DMS53 (cell line): ENCODE results near the gene NTF4.

ENCODE experiments used
- DNase-seq: peaks from one replicate; lab custom pipeline; 2025; lab: John Stamatoyannopoulos, UW

Gene NTF4

GRCh38 chr19:49064768-49065611 is at the start of gene NTF4:
NTF4 (minus strand) TSS chr19:49064818; CDS start chr19:49061997, 2,821 bp downstream.
- DNase-seq = peak; percentile 66

- peak; percentile 81 for DNase-seq
These were observed 49.4 kb upstream of the NTF4 start, which contains the start of gene LIN7B for GRCh38 chr19:49113762-49114629. LIN7B (plus strand) TSS chr19:49114370; CDS start chr19:49114405, 35 bp downstream.

- DNase-seq = no peak
These were observed 46.8 kb upstream of the NTF4 start for GRCh38 chr19:49111218-49111998.

- no peak for DNase-seq
These were observed 45.9 kb upstream of the NTF4 start for GRCh38 chr19:49110567-49110966.

GRCh38 chr19:49109569-49110233 is 45.1 kb upstream of the NTF4 start:
- DNase-seq = no peak

GRCh38 chr19:49109051-49109450 is 44.4 kb upstream of the NTF4 start:
- DNase-seq = no peak

GRCh38 chr19:49107625-49108459 is 43.2 kb upstream of the NTF4 start:
- no peak for DNase-seq

- peak; percentile 85 for DNase-seq
These were observed 42.1 kb upstream of the NTF4 start for GRCh38 chr19:49106648-49107135.

GRCh38 chr19:49104229-49104864 is 39.7 kb upstream of the NTF4 start:
- DNase-seq = no peak

- DNase-seq = no peak
These were observed 38.9 kb upstream of the NTF4 start for GRCh38 chr19:49103331-49104085.

GRCh38 chr19:49102303-49102702 is 37.7 kb upstream of the NTF4 start:
- no peak for DNase-seq

- no peak for DNase-seq
These were observed 36.5 kb upstream of the NTF4 start for GRCh38 chr19:49101160-49101559.

- DNase-seq = no peak
These were observed 34.2 kb upstream of the NTF4 start for GRCh38 chr19:49098795-49099194.

GRCh38 chr19:49097453-49098288 is 33.1 kb upstream of the NTF4 start:
- peak; percentile 90 for DNase-seq

GRCh38 chr19:49094505-49095482 is 30.2 kb upstream of the NTF4 start:
- no peak for DNase-seq

- DNase-seq = no peak
These were observed 28.1 kb upstream of the NTF4 start for GRCh38 chr19:49092686-49093085.
